WTC11 (cell line): ENCODE results near the gene C1QTNF2. TPM values are rescaled to one million over a fixed set of nuclear protein-coding genes. Genes with fewer than 3 reads are reported as not detected.

Source experiments
- ATAC-seq: fragments of 200-7000 bp; cut with Tn5 transposase; 2 replicates; pipeline ENCODE4 v1.10.0; 2021; ENCODE audit warnings: mild to moderate bottlenecking, moderate library complexity
- CTCF ChIA-PET: fragments of 300-600 bp; sonication (Branson Sonifier 250); formaldehyde crosslinking; loops from one replicate; lab custom pipeline; 2021; ENCODE audit warnings: antibody characterized with exemption; lab: Charles Lee
- POLR2A ChIA-PET: fragments of 350-600 bp; sonication (Branson Sonifier 250); formaldehyde crosslinking; loops from one replicate; lab custom pipeline; 2021; ENCODE audit warnings: antibody characterized with exemption; lab: Charles Lee
- DNase-seq: peaks from one replicate; pipeline ENCODE4 v3.0.0; 2021; ENCODE audit warnings: low spot score
- H3K27ac Mint-ChIP-seq: 2 replicates; pipeline ENCODE4 v1.8.0; 2021; ENCODE audit warnings: mixed read lengths
- H3K27me3 Mint-ChIP-seq: 2 replicates; pipeline ENCODE4 v1.8.0; 2021; ENCODE audit warnings: low read depth, mild to moderate bottlenecking, moderate library complexity, mixed read lengths
- H3K36me3 Mint-ChIP-seq: 2 replicates; pipeline ENCODE4 v1.8.0; 2021; ENCODE audit warnings: mixed read lengths
- H3K4me1 Mint-ChIP-seq: 2 replicates; pipeline ENCODE4 v1.8.0; 2022; ENCODE audit warnings: mixed read lengths
- H3K4me3 Mint-ChIP-seq: 2 replicates; pipeline ENCODE4 v1.8.0; 2021; ENCODE audit warnings: mild to moderate bottlenecking, moderate library complexity, mixed read lengths
- H3K9me3 Mint-ChIP-seq: 2 replicates; pipeline ENCODE4 v1.8.0; 2021; ENCODE audit warnings: mixed read lengths
- AR ChIP-seq: fragments of 250-450 bp; sonication (Bioruptor Pico); IDR thresholded peaks from 2 replicates; pipeline ENCODE4 v1.9.0; 2021; ENCODE audit warnings: mild to moderate bottlenecking
- E2F4 ChIP-seq: sonication (generic); formaldehyde crosslinking; IDR thresholded peaks from 2 replicates; pipeline ENCODE4 v1.8.1; 2022; ENCODE audit warnings: low read depth, mild to moderate bottlenecking, moderate library complexity, missing genetic modification reagents, borderline replicate concordance
- ESRRA ChIP-seq: sonication (generic); formaldehyde crosslinking; IDR thresholded peaks from 2 replicates; pipeline ENCODE4 v1.8.1; 2022; ENCODE audit warnings: mild to moderate bottlenecking, missing genetic modification reagents, borderline replicate concordance
- FOXP1 ChIP-seq: sonication (generic); formaldehyde crosslinking; IDR thresholded peaks from 2 replicates; pipeline ENCODE4 v1.8.0; 2022; ENCODE audit warnings: missing genetic modification reagents, mild to moderate bottlenecking, moderate library complexity, borderline replicate concordance
- JAZF1 ChIP-seq: fragments of 250-450 bp; sonication (Bioruptor Pico); IDR thresholded peaks from 2 replicates; pipeline ENCODE4 v1.9.0; 2021; ENCODE audit warnings: moderate library complexity, mild to moderate bottlenecking, inconsistent platforms
- MXD4 ChIP-seq: fragments of 250-450 bp; sonication (Bioruptor Pico); IDR thresholded peaks from 2 replicates; pipeline ENCODE4 v1.8.0; 2021; ENCODE audit warnings: mild to moderate bottlenecking, moderate library complexity, borderline replicate concordance
- MYBL2 ChIP-seq: sonication (generic); formaldehyde crosslinking; IDR thresholded peaks from 2 replicates; pipeline ENCODE4 v1.8.1; 2023; ENCODE audit warnings: mild to moderate bottlenecking, moderate library complexity, missing genetic modification reagents
- NFE2L1 ChIP-seq: sonication (generic); formaldehyde crosslinking; IDR thresholded peaks from 2 replicates; pipeline ENCODE4 v1.8.1; 2023; ENCODE audit warnings: missing genetic modification reagents
- OVOL2 ChIP-seq: fragments of 250-450 bp; sonication (Bioruptor Pico); IDR thresholded peaks from 2 replicates; pipeline ENCODE4 v1.9.0; 2021; ENCODE audit warnings: mild to moderate bottlenecking, borderline replicate concordance
- TEAD4 ChIP-seq: sonication (generic); formaldehyde crosslinking; IDR thresholded peaks from 2 replicates; pipeline ENCODE4 v1.8.0; 2022; ENCODE audit warnings: mild to moderate bottlenecking, missing genetic modification reagents
- USF1 ChIP-seq: sonication (generic); formaldehyde crosslinking; IDR thresholded peaks from 2 replicates; pipeline ENCODE4 v1.8.0; 2022; ENCODE audit warnings: mild to moderate bottlenecking, missing genetic modification reagents
- ZNF232 ChIP-seq: sonication (generic); formaldehyde crosslinking; IDR thresholded peaks from 2 replicates; pipeline ENCODE4 v1.8.0; 2022; ENCODE audit warnings: mild to moderate bottlenecking, missing genetic modification reagents
- ZNF423 ChIP-seq: fragments of 250-450 bp; sonication (Bioruptor Pico); IDR thresholded peaks from 2 replicates; pipeline ENCODE4 v2.1.2; 2022; ENCODE audit warnings: mild to moderate bottlenecking, moderate library complexity
- total RNA-seq: library from RNA; stranded (reverse); gene quantifications from 3 replicates; pipeline ENCODE4 v1.2.3, GENCODE V29; 2021
- TF ChIP-seq, protein P1 (sequence below): sonication (generic); formaldehyde crosslinking; conservative IDR thresholded peaks from 2 replicates; pipeline ENCODE4 v1.8.1; 2023; ENCODE audit warnings: mild to moderate bottlenecking, low read depth, missing genetic modification reagents, moderate library complexity
- TF ChIP-seq, protein P2 (sequence below): fragments of 200-600 bp; IDR thresholded peaks from 2 replicates; pipeline ENCODE4 v1.8.0; 2022; ENCODE audit warnings: antibody characterized with exemption

Gene C1QTNF2
- total RNA-seq, 1 experiment from 2014 or later = 0.52 TPM

DNA sequence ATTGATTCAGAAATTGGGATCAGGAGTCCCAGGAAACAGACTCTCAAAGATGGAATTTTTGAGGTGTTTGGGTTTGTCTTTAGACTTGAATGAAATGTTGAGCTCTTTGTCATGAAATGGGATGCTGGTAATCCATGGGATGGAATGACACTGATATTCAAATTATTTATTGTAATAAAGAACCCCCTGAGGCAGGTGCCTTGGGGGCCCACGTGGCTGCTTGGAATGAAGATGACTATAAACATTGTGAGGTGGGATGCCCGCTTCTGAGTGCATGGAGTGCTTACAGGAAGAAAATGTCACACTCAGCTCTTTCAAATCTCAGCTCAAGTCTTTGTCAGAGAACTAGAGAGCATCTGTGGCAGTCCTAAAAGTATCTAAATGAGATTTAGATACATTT, 9.6 kb upstream of the C1QTNF2 start:
- Mint-ChIP-seq H3K27me3 (no peaks in the 10 kb centered on the region; the same call in 1 of the 2 replicates), H3K36me3 (no peaks in the 10 kb centered on the region), H3K4me1 (peaks cover 8% of the 10 kb centered on the region), H3K4me3 (no peak overlapping the region), H3K9me3 (no peaks in the 10 kb centered on the region), H3K27ac (no peak overlapping the region; the same call in 1 of the 2 replicates)
- ATAC-seq (no peak), DNase-seq (no peak)
- CTCF ChIA-PET = interaction anchor here (0.9 to 1.6 kb wide), 7 partner anchors 10 to 358 kb away, joined by 3 to 9 read pairs (median 4); partner anchors contain the start of gene C1QTNF2
- POLR2A ChIA-PET = interaction anchor here (1.2 kb wide), 1 partner anchor 204 kb away, joined by 4 read pairs; no protein-coding TSS in a partner anchor
- TF ChIP-seq MYBL2 = no peak
- no peak for TF ChIP-seq TEAD4
- TF ChIP-seq AR (CRISPR knock-in tag) = no peak
- no peak for TF ChIP-seq ESRRA (CRISPR knock-in tag)
- no peak for TF ChIP-seq OVOL2 (CRISPR knock-in tag)
- TF ChIP-seq ZNF232 = no peak
- TF ChIP-seq MXD4 = no peak
- TF ChIP-seq, protein P1, sequence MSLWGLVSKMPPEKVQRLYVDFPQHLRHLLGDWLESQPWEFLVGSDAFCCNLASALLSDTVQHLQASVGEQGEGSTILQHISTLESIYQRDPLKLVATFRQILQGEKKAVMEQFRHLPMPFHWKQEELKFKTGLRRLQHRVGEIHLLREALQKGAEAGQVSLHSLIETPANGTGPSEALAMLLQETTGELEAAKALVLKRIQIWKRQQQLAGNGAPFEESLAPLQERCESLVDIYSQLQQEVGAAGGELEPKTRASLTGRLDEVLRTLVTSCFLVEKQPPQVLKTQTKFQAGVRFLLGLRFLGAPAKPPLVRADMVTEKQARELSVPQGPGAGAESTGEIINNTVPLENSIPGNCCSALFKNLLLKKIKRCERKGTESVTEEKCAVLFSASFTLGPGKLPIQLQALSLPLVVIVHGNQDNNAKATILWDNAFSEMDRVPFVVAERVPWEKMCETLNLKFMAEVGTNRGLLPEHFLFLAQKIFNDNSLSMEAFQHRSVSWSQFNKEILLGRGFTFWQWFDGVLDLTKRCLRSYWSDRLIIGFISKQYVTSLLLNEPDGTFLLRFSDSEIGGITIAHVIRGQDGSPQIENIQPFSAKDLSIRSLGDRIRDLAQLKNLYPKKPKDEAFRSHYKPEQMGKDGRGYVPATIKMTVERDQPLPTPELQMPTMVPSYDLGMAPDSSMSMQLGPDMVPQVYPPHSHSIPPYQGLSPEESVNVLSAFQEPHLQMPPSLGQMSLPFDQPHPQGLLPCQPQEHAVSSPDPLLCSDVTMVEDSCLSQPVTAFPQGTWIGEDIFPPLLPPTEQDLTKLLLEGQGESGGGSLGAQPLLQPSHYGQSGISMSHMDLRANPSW (CRISPR knock-in tag) = no peak
- no peak for TF ChIP-seq JAZF1 (CRISPR knock-in tag)
- TF ChIP-seq, protein P2, sequence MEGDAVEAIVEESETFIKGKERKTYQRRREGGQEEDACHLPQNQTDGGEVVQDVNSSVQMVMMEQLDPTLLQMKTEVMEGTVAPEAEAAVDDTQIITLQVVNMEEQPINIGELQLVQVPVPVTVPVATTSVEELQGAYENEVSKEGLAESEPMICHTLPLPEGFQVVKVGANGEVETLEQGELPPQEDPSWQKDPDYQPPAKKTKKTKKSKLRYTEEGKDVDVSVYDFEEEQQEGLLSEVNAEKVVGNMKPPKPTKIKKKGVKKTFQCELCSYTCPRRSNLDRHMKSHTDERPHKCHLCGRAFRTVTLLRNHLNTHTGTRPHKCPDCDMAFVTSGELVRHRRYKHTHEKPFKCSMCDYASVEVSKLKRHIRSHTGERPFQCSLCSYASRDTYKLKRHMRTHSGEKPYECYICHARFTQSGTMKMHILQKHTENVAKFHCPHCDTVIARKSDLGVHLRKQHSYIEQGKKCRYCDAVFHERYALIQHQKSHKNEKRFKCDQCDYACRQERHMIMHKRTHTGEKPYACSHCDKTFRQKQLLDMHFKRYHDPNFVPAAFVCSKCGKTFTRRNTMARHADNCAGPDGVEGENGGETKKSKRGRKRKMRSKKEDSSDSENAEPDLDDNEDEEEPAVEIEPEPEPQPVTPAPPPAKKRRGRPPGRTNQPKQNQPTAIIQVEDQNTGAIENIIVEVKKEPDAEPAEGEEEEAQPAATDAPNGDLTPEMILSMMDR = no peak

- Mint-ChIP-seq H3K4me1 (peaks cover 8% of the 10 kb centered on the region), H3K4me3 (no peak overlapping the region), H3K36me3 (no peaks in the 10 kb centered on the region)
- ATAC-seq (no peak), DNase-seq (no peak)
- POLR2A ChIA-PET = interaction anchor here (1.2 kb wide), 1 partner anchor 203 kb away, joined by 4 read pairs; no protein-coding TSS in a partner anchor
- TF ChIP-seq MYBL2 (no peak), MXD4 (no peak), ZNF423 (CRISPR knock-in tag) (no peak), NFE2L1 (no peak), E2F4 (CRISPR knock-in tag) (no peak), FOXP1 (no peak)
- TF ChIP-seq, all 79 proteins: peak for 0
- H3K27me3 Mint-ChIP-seq = no peaks in the 10 kb centered on the region; the same call in none of the 2 replicates
- CTCF ChIA-PET = interaction anchor here (1.1 to 1.6 kb wide), 6 partner anchors 9 to 358 kb away, joined by 3 to 9 read pairs (median 3); partner anchors contain the start of gene C1QTNF2
- H3K9me3 Mint-ChIP-seq = no peaks in the 10 kb centered on the region
- H3K27ac Mint-ChIP-seq = no peak overlapping the region
Observed at GRCh38 chr5:160379511-160379910, 9.1 kb upstream of the C1QTNF2 start.

DNA sequence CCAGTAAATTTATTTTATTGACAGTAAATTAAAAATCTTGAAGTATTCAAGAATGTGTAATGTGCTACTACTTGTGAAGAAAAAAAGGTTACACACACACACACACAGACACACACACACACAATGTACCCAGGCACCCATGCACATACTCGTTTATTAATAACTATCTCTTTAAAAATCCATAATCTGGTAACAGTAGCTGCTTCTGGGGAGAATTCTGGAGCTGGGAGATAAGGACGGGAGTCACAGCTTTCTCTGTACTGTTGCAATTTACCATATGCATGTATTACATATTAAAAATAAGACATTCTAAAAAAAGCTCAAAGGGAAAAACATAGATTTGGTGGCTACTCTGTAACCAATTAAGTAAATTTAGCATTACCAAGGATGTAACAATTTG, 7.9 kb upstream of the C1QTNF2 start:
- DNase-seq (no peak), ATAC-seq (no peak)
- H3K4me1 Mint-ChIP-seq = peaks cover 8% of the 10 kb centered on the region
- no peak overlapping the region for H3K27ac Mint-ChIP-seq
- H3K9me3 Mint-ChIP-seq = no peaks in the 10 kb centered on the region
- ChIA-PET CTCF (interaction anchor here (1.5 kb wide), 1 partner anchor 16 kb away, joined by 3 read pairs; no protein-coding TSS in a partner anchor), POLR2A (no interaction called here)
- H3K36me3 Mint-ChIP-seq = no peaks in the 10 kb centered on the region
- H3K27me3 Mint-ChIP-seq = peaks cover 2% of the 10 kb centered on the region
- H3K4me3 Mint-ChIP-seq = no peak overlapping the region
- no peak for TF ChIP-seq USF1 (CRISPR knock-in tag)
